ENCODE results near the gene RASA2. TPM values are rescaled to one million over a fixed set of nuclear protein-coding genes. Genes with fewer than 3 reads are reported as not detected.

The RASA2 gene
- total RNA-seq, 4 donors from 2014 or later: 9.1 to 12.8 (median 10.6) TPM

DNA sequence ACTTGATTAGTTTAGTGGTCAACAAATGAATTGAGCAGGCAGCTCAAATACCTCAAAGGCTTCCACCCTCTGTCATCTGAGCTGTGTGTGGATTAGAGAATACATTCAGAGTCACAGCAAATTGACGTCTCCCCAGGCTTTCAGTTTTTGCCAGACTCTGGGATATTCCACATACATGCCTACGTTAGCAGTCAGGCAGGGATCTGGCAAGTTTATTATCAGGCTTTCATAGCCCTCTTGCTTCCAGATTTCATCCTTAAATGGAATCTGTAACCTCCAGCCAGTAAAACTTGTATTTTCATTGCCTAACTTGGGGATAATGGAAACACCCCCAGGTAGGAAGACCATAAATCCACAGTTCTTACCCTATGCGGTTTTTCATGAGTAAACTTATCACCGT lies 115.9 kb downstream of the RASA2 start:
- no peaks in the 10 kb centered on the region for H3K27me3 ChIP-seq
- H3K9me3 ChIP-seq: peaks cover 0 to 8% (median 0%) of the 10 kb centered on the region in 4 donors
- 72% methylated on average over 4 of the region's 4 CpGs for WGBS
- peaks cover 0 to 7% (median 0%) of the 10 kb centered on the region in 4 donors for H3K4me1 ChIP-seq
- no peak for DNase-seq (ENCODE audit: extremely low spot score)
- intact Hi-C loops (cut with DNase I): no loop called here
- H3K4me3 ChIP-seq: no peak overlapping the region
- TF ChIP-seq POLR2AphosphoS5 (IDR thresholded peaks at IDR 0.05) (no peak), POLR2A (IDR thresholded peaks at IDR 0.05; ENCODE audit: low read depth) (no peak), EP300 (IDR thresholded peaks at IDR 0.05) (no peak)
- peaks cover 4 to 20% (median 13%) of the 10 kb centered on the region in 4 donors for H3K36me3 ChIP-seq
- H3K27ac ChIP-seq (replicated peaks in 1 of 4): no peak overlapping the region

DNA sequence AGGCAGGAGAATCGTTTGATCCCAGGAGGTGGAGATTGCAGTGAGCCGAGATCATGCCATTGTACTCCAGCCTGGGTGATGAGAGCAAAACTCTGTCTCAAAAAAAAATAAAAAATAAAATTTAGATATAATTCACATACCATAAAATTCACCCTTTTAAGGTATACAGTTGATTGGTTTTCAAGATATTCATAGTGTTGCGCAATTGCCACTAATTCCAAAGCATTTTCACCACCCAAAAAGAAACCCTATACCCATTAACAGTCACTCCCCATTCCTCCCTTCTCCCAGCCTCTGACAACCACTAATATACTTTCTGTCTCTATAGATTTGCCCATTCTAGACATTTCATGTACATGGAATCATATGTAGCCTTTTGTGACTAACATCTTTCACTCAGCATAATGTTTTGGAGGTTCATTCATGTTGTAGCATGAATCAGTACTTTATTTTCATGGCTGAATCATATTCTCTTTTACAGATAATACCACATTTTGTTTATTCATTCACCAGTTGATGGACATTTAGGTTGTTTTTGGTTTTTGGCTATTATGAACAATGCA lies 116.7 kb downstream of the RASA2 start:
- H3K27ac ChIP-seq (replicated peaks in 1 of 4): no peak overlapping the region
- peaks cover 4 to 27% (median 13%) of the 10 kb centered on the region in 4 donors for H3K36me3 ChIP-seq
- no peak for TF ChIP-seq POLR2AphosphoS5 (IDR thresholded peaks at IDR 0.05)
- no peak for TF ChIP-seq EP300 (IDR thresholded peaks at IDR 0.05)
- no peak for TF ChIP-seq POLR2A (IDR thresholded peaks at IDR 0.05; ENCODE audit: low read depth)
- TF ChIP-seq CTCF (IDR thresholded peaks at IDR 0.05): no peak
- DNase-seq (ENCODE audit: extremely low spot score): no peak
- 97% methylated on average over 3 of the region's 3 CpGs for WGBS
- intact Hi-C loops (cut with DNase I): no loop called here
- H3K4me3 ChIP-seq: no peak overlapping the region
- H3K9me3 ChIP-seq: peaks cover 0 to 8% (median 0%) of the 10 kb centered on the region in 4 donors
- no peaks in the 10 kb centered on the region for H3K27me3 ChIP-seq
- H3K4me1 ChIP-seq: peaks cover 0 to 7% (median 0%) of the 10 kb centered on the region in 4 donors

- peaks cover 0 to 39% (median 16%) of the 10 kb centered on the region in 4 donors for H3K36me3 ChIP-seq
- no peak for TF ChIP-seq CTCF (IDR thresholded peaks at IDR 0.05)
- TF ChIP-seq POLR2AphosphoS5 (IDR thresholded peaks at IDR 0.05): no peak
- TF ChIP-seq POLR2A (IDR thresholded peaks at IDR 0.05; ENCODE audit: low read depth): no peak
- no peak for TF ChIP-seq EP300 (IDR thresholded peaks at IDR 0.05)
- H3K27me3 ChIP-seq: no peaks in the 10 kb centered on the region
- intact Hi-C loops (cut with DNase I): no loop called here
- peaks cover 0 to 8% (median 0%) of the 10 kb centered on the region in 4 donors for H3K9me3 ChIP-seq
- WGBS: 81% methylated on average over 2 of the region's 2 CpGs
- H3K4me1 ChIP-seq: peaks cover 0 to 7% (median 0%) of the 10 kb centered on the region in 4 donors
- H3K4me3 ChIP-seq: no peak overlapping the region
- no peak overlapping the region for H3K27ac ChIP-seq (replicated peaks in 1 of 4)
- no peak for DNase-seq (ENCODE audit: extremely low spot score)
Measured at GRCh38 chr3:141605883-141606282, 119.1 kb downstream of the RASA2 start.

DNA sequence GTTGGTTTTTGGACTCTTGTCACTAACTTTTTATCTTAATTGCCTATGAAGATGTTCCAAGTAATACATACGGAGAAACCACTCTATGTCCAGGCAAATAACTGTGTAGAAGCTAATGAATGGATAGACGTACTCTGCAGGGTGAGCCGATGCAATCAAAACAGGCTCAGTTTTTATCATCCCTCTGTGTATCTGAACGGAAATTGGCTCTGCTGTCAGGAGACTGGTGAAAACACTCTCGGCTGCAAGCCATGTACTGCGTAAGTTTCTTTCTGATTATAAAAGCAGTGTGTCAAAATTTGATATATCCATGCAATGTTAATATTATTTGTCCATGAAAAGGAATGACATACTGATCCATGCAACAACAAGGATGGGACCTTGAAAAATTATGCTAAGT lies 121.6 kb downstream of the RASA2 start:
- intact Hi-C loops (cut with DNase I): no loop called here
- WGBS: 78% methylated on average over 6 of the region's 6 CpGs
- no peak for TF ChIP-seq POLR2A (IDR thresholded peaks at IDR 0.05; ENCODE audit: low read depth)
- Histone ChIP-seq H3K36me3 (peaks cover 3 to 58% (median 26%) of the 10 kb centered on the region in 4 donors), H3K27me3 (no peaks in the 10 kb centered on the region), H3K27ac (replicated peaks in 1 of 4) (no peak overlapping the region), H3K9me3 (no peaks in the 10 kb centered on the region), H3K4me1 (peaks cover 0 to 3% (median 0%) of the 10 kb centered on the region in 4 donors), H3K4me3 (no peak overlapping the region)
- no peak for DNase-seq (ENCODE audit: extremely low spot score)

DNA sequence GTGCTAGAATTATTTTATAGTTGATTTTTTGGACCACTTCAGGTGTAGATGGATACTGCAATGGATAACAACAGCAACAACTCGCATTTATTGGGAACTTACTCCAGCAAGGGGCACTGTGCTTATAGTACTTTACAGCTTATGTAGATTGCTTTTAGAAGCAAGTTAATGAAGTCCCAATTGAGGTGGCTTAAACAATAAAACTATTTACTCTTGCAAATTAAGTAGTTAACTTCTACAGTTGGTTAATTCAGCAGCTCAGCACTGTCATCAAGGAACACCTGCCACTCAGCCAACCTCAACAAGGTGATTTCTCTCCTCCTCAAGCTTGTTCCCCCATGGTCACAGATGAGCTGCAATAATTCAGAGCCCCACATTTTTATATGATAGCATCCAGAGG lies 124.1 kb downstream of the RASA2 start:
- H3K36me3 ChIP-seq: peaks cover 3 to 57% (median 28%) of the 10 kb centered on the region in 4 donors
- TF ChIP-seq CTCF (IDR thresholded peaks at IDR 0.05): no peak
- TF ChIP-seq POLR2A (IDR thresholded peaks at IDR 0.05; ENCODE audit: low read depth): no peak
- TF ChIP-seq EP300 (IDR thresholded peaks at IDR 0.05): no peak
- no peak for TF ChIP-seq POLR2AphosphoS5 (IDR thresholded peaks at IDR 0.05)
- H3K9me3 ChIP-seq: no peaks in the 10 kb centered on the region
- no peak overlapping the region for H3K4me3 ChIP-seq
- 86% methylated on average over 1 of the region's 1 CpG for WGBS
- peaks cover 0 to 13% (median 8%) of the 10 kb centered on the region in 4 donors for H3K4me1 ChIP-seq
- no peak overlapping the region for H3K27ac ChIP-seq (replicated peaks in 1 of 4)
- intact Hi-C loops (cut with DNase I): no loop called here
- DNase-seq (ENCODE audit: extremely low spot score): no peak
- no peaks in the 10 kb centered on the region for H3K27me3 ChIP-seq
